HG02973 (cell line): ENCODE data around the gene TTC3.

Experiments
- ATAC-seq: cut with Tn5 transposase; IDR thresholded peaks from one replicate; pipeline ENCODE4 v1.9.1; 2021; ENCODE audit warnings: moderate library complexity; ENCODE audit not compliant: unreplicated experiment

The TTC3 gene

GRCh38 chr21:37223804-37224345 lies 150.8 kb downstream of the TTC3 start:
- no peak for ATAC-seq

DNA sequence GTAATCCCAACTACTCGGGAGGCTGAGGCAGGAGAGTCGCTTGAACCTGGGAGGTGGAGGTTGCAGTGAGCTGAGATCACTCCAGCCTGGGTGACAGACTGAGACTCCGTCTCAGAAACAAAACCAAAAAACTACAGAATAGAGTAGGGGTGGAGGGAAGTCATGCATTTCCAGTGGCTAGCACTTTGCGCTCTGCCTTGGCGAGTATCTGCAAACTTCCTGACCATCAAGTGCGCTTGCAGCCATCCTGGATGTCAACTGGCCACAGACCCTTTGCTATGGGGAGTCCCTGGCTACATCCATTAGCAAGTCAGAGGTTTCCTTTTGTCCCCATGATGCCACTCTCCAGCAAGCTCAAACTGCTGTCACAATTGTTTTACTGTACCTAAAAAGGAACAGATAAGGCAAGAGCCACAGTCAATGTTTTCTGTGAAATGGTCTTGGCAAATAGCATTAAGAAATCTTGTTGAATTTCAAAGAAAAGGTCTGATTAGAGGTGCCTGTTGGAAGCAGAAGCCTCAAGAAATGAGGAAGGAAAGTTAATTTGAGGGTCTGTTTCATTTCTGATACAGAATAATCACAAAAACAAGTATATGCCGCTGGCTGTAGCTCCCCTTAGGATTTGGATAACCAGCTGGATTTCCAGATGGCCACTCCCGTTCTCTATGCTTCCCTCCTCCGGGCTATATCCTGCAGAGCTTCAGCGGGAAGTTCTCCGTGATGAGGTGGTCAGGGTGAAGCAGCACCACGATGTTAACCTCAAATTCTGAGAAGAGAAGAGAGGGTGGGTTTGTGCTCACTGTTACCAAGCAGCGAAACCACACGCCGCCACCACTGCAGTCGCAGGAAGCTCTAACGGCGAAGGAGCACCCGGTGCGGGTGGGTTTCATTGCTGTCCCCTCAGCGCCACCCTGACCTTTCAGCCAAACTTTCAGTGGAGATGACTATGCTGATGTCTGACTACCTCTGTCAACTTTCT lies 152.1 kb downstream of the TTC3 start:
- ATAC-seq, result no peak

DNA sequence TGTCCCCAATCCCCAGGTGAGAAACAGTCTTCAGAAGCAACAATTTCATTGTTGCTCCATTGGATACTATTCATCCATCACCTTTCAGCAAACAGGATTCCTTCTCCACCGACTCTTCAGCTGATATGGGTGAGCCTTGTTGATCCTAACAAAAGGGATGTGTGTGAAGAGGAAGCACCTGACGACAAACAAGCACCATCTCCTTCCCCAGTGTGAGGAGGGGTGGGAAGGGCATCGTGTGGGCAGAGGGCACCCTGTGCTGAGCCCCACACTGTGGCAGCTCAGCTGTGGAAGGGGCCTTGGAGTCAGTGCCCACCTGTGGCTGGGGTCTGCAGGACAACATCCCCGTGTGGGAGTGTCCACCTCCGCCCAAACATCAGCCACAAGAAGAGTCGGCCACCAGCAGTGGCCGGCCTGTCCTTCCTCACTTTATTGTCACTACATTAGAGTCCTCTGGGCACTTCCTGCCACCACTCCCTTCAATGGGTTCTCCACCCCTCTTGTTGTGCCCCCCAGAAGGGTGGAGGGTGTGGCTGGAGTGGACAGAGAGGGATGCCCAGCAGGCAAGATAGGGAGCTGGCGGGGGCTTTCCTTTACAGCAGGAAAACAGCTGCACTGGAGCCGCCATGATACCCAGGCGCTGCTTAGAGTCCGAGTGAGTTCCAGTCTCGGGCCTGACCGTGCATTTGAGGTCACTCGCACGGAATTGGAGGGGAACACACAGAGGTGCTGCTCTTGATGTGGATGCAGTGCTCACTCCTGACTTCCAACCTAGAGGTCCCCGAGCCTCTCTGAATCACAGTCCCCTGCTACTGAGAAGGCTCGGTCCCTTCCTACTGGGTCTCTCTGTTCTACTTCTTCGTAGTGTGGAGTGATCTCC lies 153.2 kb downstream of the TTC3 start:
- ATAC-seq, result no peak

DNA sequence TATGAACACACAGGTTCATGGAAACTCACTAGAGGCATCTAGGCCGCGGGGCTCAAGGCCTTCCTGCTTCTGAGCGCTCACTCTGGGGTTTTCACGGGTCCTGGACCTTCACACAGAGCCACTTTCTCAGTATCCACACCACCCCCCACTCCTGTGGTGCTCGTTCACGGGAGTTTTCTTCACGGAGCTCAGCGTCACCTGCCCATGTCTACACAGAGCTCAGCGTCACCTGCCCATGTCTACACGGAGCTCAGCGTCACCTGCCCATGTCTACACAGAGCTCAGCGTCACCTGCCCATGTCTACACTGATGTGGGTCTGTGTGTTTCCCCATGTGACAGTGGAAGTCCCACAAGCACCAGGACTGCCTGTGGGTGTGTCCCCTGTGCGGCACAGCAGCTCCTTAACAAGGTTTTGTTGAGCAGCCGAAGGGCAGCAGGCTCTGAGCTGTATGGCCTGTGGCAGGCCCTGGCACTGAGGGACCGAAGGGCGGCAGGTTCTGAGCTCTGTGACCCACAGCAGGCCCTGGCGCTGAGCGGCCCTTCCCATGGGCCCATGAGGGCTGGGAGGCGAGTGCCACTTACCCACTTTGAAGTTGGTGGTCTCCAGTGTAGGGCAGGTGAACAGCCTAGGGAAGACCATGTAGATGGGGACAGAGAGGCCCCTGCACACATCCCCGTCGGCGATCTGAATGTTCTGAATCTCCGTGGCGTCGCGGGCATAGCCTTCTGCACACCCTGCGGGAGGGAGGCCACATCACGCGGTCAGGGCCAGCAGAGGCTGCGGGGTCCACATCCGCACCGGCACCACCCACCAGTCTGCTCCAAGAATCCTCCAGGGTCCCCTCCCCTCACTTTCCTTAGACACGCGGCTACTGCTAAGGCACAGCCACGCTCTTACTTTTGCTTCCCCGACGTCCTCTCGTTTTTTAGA lies 154.3 kb downstream of the TTC3 start:
- no peak for ATAC-seq

GRCh38 chr21:37228003-37228400 lies 154.9 kb downstream of the TTC3 start:
- ATAC-seq, result no peak

GRCh38 chr21:37230632-37231248 lies 157.7 kb downstream of the TTC3 start:
- ATAC-seq, result no peak

DNA sequence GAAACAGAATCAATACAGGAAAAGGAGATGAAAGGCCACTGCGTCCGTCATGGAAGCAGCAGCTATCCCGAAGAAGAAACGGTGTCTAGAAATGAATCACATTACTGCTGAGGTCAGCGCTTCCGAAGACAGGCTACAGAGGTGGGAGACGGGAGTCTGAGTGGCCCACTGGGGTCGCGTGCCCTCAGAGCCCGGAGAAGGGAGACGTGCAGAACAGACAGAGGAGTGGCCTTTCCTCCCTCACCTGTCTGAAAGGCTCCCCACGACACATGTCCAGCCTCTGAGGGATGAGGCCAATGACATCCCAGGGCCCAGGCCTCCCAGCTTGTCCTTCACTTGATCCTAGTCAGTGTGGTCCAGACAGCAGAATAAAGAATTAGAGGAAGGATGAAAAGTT lies 158.2 kb downstream of the TTC3 start:
- no peak for ATAC-seq

DNA sequence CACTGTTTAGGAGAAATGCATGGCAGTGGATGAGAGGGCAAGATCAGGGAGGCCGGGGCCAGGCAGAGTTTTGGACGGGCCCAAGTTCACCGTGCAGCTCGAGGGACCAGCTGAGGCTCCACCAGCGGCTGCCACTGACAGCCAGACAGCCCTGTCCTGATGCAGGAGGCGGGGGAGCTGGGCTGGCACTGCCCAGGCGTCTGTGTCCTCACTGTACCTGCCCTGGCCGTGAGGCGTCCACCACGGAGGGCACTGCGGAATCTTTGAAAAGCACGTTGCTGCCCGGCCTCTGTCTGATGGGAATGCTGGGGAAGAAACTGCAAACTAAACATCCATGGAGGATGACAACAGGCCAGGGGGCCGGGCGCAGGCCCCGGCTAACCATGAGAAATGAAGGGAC lies 158.6 kb downstream of the TTC3 start:
- no peak for ATAC-seq

GRCh38 chr21:37232274-37233018 lies 159.4 kb downstream of the TTC3 start:
- ATAC-seq, result no peak

DNA sequence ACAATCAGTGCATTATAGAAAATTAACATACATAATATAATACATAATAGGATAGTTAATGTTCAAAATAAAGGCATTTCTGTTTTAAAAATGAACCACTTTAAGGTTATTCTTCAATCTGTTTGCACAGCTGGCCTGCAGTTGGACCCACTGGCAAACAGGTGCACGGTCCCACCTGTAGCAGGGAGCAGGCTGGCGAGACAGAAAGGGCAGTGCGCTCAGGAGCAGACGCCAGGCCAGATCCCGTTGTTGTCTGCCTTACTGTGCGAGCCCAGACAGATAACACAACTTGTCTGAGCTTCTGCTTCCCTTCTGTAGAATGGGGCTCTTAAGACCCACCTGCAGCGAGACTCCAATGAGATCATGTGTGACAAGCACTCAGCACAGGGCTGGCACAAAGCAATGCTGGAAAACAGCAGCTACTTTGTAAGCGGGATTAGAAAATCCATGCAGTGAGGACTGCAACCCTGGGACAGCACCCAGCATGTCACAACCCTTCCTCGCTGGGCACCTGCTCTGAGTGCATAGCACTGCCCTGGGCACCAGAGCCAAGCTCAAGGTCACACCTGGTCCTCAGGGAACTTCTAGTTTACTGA lies 160.6 kb downstream of the TTC3 start:
- no peak for ATAC-seq

- ATAC-seq, result no peak
Observed at GRCh38 chr21:37237346-37237745, 164.3 kb downstream of the TTC3 start.

GRCh38 chr21:37237764-37238163 lies 164.7 kb downstream of the TTC3 start:
- no peak for ATAC-seq

GRCh38 chr21:37240978-37241377 lies 167.9 kb downstream of the TTC3 start:
- no peak for ATAC-seq

DNA sequence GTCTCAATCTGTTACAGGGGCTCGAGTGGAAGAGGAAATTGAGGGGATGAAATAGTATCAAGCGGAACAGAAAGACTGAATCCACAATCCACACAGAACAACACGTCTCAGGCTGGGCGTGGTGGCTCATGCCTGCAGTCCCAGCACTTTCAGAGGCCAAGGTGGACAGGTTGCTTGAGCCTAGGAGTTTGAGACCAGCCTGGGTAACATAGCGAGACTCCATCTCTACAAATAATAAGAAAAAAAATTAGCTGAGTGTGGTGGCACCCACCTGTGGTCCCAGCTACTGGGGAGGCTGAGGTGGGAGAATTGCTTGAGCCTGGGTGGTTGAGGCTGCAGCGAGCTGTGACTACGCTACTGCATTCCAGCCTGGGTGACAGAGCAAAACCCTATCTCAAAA lies 168.4 kb downstream of the TTC3 start:
- no peak for ATAC-seq

- ATAC-seq, result no peak
Observed at GRCh38 chr21:37243961-37244360, 170.9 kb downstream of the TTC3 start.

DNA sequence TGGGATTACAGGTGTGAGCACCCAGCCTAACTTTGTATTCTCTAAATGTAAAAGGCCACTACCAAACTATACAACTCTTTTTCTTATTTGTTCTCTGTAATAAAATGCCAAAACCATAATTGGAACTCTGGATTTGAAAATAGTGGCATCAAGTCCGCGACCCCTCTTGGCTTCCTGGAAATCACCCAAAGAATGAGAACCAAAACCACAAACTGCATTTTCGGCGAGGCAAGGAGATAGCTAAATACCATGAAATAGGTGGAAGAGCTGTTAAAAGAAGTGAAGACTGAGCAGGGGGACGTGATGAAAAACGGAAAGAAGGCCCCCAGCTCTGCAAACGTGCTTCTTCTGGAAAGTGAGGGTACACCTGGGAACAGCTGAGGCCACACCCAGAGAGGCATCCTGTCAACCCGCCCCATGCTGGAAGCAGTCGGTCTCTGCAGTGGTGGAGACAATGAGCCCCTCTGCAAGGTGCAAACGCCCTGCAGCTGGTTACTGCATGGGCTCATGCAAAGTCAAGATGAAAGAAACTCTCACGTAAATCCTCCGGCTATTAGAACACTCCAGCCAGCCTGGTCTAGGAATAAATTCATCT lies 171.5 kb downstream of the TTC3 start:
- no peak for ATAC-seq

GRCh38 chr21:37245151-37245550 lies 172.1 kb downstream of the TTC3 start:
- no peak for ATAC-seq

DNA sequence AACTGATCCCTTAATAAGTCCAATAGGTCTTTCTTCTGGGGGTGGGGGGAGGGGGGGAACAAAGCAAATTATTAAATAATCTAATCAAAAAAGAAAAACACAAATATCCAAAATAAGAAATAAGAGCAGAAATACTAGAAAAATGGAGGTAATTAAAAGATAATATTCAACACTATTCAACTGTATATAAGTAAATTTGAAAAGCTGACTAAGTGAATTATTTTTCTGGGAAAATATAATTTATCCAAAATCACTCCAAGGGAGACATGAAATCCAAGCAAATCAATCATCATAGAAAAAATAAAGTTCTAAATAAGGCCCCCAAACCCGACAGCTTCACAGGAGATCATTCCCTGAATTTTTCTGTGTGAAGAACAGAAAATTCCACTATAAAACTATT lies 175.2 kb downstream of the TTC3 start:
- ATAC-seq, result no peak
